NK-92 treated with Interleukin-12 subunit alpha and Interleukin-12 subunit beta, amount 100 ng/mL, for 24 hours (cell line): ENCODE measurements around the gene LETM1.

Source experiments
- DNase-seq: peaks from one replicate; lab custom pipeline; 2025; lab: John Stamatoyannopoulos, UW

Gene LETM1

DNA sequence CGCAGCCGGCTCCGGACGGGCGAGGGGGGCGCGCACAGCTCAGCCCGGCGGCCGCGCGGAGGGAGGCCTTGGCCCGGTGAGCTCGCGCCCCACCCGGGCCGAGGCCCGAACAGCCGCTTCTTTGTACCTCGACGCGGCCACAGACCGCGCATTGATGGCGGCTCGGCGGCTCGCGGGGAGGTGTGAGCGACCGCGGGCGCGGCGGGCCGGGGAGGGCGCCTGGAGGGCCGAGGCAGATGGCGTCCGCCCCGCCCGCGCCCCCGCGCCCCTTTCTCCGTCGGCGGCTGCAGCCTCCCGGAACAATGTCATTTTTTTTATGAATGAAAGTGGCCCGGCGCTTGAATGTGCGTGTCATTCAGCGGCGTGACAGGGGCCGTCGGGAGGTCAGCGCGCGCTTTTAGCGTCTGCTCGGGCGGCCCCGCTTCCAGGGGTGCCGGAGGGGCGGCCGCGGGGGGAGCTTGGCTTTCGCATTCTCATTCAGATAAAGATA, 61.1 kb downstream of the LETM1 start:
- no peak for DNase-seq

DNA sequence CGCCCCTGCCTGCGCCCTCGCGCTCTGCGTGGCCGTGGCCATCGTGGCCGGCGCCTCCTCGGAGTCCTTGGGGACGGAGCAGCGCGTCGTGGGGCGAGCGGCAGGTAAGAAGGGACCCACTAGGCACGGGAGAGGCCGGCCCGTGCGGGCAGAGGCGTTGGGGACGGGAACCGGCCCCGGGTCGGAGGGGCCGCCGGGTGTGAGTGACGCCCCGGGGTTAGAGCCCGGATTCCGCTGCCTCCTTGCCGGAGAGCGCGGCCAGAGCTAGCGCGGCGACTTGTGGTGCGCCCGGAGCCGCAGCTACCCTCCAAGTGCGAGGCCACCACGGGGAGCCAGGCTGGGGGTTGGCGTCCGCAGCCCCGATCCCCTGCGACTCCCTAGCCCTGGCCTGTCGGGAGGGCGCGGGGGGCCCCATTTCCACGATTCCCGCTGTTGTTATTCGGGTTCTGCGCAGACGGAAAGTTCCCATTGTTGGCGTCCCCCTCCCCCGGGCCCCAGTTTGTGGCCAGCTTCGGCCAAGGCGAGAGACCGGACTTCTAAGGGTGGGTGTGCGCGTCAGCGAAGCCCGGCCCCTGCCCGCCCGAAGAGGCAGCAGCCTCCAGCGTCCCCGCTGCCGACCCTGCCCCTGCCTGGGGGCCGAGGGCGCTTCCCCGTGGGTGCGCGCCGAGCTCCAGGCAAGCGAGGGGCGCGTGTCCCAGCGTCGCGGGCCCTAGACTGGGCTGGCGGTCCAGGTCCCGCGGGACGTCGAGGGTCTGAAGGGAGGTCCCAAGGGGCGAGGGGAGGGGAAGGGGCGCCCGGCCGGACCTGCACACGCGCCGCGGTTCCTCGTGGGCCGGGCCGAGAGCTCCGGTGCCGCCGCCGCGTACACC, 61.8 kb downstream of the LETM1 start:
- DNase-seq: no peak

DNA sequence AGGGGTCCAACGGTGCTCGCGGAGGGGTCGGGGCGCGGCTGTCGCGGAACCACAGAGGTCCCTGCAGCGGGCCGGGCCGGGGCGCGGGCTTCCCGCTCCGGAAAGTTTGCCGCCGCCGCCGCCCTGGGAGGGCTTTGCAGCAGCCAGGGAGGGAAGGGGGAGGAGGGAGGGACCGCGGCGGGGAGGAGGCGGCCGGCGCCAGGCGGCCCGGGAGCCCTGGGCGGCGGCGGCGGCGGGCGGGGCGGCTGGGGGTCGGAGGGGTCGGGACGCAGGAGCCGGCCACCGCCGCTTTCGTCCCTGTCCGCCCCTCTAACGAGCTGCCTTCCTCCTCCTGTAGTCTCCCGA, 62.5 kb downstream of the LETM1 start:
- no peak for DNase-seq

DNA sequence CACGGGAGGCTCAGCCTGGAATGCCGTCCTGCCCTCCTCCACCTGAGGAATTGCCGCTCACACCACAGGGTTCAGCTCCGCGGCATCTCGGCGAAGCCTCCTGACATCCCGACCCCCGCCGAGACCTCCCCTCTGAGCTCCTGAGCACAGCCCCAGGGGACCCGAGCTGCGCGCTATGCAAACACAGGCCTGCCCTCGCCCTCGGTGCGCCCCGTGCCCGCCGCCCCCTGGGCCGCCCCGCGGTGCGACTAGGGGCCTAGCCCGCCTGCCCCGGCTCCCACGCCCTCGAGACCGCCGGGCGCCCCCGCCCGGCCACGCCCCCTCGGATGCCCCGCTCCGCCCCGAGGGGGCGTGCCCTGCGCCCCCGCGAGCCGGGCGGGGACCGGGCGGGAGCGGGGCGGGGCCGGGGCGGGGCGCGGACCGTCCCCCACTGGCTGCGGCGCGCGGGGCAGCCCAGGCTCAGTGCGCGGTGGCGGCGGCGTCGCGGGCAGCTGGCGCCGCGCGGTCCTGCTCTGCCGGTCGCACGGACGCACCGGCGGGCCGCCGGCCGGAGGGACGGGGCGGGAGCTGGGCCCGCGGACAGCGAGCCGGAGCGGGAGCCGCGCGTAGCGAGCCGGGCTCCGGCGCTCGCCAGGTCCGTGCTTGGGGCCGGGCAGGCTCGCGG, 63.0 kb downstream of the LETM1 start, which contains the start of gene FGFR3:
FGFR3 (plus strand) TSS at position 462 of the 664 bp plus-strand sequence. CDS start 642 bp downstream, outside the sequence.
- DNase-seq: no peak

DNA sequence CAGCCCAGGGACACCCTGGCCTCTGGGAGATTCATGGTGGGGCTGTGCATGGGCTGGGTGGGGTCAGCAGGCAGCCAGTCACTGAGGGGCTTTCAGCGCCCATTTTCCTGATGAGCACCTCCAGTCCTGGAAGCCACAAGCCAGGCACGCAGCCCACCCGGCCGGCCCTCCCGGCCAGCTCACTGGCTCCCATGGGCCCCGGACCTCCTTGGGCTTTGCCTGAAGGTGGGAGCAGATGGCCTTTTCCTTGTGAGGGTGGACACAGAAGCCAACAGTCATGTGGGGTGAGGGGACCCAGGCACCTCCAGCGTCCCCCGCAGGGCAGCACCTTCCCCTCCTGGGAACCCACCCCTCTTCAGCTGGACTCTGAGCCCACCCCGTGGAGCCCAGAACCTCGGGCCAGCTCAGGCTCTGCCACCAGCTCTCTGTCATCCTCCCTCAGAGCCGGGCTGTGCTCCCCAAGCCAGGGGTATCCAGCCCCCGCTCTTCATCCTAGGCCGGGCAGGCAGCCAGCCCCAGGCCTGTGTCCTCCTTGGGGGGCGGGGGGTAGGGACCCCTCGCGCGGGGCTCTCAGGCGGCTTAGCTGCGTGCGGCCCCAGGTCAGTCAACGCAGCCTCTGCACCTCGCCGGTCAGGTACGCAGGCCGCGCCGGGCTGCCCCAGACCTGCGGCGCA, 63.7 kb downstream of the LETM1 start:
- DNase-seq: no peak

DNA sequence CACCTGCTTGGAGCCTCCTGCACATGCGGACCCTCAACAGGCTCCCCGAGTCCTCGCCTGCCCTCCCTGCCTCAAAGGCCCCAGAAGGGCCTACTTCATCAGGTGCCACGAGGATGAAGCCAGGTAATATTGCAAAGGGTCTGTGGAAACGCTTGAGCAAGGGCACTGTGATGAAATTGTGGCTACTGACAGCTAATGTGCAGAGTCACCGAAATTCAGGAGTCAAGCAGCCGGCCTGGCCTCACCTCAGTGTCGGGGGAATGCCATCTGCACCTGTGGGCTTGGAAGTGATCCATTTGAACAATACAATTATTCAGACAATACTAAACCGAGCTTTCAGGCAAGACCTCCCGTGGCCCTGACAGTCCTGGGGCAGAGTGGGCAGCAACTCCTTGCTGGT, 66.0 kb downstream of the LETM1 start:
- DNase-seq: no peak

DNA sequence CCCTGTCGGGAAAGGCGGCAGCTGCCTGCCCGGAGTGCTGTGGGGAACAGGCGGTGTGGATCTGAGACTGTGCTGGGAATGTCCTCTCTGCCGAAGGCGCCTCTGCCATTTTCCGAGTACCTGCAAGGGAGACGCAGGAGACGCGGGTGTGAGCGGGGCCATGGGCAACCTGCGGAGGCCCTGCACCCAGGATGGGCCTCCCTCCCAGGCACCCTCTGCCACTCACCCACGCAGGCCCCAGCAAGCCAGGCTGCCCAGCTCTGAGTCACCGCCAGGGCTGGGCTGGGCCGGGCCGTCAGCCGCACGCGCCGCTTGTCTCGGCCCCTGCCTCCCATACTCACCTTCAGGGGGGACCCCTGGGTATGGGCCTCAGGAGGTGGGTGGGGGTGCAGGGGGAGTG, 66.4 kb downstream of the LETM1 start:
- DNase-seq: no peak

DNA sequence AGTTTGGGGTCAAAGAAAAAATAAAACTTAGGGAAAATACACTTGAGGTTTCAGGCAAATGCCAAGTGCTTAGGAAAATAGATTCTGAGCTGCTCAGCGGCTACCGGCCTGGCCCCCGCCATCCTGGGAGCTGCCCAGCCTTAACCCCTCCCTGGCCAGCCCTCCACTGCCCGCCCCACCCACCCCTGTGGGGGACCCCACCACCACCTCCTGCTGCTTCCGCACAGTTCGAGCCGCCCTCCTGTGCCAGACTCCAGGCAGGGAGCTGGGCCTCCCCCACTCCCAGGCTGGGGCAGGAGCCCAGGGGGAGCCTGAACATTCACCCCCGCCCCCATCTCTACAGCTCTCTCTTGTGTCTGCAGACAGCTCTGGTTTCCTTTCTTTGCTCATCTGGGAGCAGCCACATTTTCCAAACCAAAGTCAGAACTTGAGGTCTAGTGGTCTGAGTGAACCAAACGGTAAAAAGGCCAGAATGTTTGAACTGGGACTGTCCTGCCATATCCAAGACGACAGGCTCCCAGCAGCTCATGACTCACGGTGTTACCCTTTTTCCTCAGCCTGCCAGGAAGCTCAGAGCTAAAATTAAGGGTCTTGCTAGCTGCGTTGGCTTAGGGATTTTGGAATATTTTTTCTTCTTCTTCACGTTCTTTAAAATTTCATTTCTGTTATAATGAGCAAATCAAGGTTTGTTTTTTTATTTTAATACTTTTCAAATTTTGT, 67.5 kb downstream of the LETM1 start:
- no peak for DNase-seq

DNA sequence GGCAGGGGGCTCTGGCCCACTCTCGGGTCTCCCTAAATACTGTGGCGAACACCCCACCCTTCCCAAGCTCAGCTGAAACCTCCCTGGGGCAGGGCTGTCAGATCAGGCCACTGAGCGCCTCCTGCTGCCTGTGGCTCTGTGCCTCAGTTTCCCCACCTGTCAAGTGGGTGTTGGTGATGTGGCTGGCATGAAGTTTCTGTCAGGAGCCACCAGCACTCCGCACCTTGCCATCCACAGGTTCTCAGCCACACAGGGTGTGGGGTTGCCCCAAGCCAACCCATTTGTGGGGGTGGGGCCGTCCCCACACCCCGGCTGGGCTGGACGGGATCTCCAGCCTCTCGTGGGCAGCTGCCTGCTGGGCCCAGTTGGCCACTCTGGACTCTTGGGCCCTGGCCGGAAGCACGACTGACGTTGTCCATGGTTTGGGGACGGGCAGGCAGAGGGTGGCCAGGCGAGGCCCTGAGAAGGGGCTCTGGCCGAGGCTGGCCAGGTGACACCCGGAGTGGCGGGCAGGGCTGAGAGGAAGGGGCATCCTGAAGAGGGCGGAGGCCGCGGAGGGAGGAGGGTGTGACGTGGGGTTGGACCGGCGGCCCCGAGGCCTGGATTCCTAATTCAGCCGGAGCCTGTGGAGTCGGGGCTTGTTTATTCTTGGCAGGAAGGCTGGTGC, 68.4 kb downstream of the LETM1 start:
- DNase-seq: no peak

DNA sequence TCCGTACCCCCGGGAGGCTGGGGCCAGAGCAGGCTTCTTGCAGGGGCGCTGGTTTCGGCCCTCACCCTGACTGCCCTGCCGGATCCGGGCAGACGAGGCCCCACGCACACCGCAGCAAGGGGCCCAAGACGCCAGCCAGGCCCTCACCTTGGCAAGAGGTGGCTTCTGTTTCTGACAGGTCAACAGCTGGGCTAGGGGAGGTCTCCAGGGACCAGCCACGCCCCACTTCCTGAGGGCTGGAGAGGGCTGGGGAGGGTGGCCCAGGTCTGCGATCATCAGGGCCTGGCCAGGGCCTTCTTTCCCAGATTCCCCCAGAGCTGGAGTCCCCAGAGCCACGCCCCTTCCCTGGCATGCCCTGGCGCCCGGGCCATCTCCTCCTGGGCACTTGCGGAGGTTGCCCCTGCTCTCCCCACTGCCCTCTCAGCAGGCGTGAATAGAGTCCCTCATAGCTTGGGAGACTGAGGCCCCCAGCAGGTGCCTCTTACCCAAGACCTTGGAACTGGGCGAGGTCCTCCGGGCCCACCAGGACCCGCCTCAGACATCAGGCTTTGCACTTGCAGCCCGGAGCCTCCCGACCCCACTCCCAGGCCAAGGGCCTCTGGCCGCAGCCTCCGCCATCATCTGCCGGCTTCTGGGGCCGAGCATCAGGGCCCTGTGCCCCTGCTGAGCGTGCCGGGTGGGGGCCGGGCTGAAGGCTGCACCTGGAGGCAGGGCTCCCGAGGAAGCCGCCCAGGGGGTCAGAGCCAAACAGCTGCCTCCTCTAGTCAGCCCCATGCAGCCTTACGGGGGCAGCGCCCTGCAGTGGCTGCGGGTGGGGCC, 69.2 kb downstream of the LETM1 start:
- no peak for DNase-seq

DNA sequence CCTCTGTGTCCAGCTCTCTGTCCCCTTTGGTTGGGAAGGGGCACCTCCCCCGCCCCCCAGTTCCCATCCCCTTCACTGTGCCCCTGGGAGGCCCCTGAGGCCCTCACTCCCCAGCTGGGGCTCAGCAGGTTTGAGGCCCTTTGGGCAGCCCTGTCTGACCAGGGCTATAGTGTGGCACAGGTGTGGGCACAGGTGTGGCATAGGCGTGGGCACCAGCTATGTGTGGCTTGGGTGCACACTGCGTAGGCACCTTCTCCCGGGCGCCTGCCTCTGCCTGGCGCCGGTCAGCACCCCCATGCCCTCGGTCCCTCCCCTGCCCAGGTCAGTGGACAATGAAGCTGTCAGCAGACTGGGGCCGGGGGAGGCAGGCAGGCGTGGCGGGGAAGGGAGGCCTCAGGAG, 70.4 kb downstream of the LETM1 start:
- no peak for DNase-seq

DNA sequence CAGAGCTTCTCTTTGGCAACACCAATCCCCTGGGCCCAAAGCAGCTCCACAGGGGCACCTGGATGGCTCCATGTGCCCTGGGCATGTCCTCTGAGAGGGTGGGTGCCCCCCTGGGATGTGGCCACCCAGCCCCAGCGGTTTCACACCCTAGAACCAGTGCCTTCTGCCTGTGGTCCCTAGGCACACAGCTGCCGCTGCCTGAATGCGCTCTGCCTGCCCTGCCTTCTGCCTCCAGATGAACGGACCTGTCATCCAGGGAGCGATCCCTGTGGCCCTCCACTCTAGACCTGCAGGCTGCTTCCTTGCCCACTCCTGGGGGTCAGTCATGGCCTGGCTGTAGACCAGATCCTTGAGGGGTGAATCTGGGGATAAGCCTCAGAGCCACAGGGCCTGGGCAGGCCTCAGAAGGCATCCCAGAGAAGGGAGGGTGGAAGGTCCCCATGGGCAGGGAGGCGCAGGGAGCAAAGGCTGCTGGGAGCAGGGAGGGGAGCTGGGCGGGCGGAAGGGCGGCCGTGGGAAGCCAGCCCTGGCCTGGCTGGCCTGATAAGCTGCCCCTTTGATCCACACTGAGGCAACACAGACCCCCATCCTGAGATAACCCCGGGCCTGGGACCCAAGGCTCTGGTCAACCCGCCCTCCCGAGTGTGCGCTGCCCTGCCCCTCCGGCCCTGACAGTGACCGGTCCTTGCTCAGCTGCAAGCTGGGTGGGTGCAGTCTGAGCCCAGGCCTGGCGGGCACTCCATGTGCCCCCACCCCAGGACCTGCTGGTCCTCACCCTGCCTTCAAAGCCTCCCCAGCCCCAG, 71.0 kb downstream of the LETM1 start:
- DNase-seq: no peak

DNA sequence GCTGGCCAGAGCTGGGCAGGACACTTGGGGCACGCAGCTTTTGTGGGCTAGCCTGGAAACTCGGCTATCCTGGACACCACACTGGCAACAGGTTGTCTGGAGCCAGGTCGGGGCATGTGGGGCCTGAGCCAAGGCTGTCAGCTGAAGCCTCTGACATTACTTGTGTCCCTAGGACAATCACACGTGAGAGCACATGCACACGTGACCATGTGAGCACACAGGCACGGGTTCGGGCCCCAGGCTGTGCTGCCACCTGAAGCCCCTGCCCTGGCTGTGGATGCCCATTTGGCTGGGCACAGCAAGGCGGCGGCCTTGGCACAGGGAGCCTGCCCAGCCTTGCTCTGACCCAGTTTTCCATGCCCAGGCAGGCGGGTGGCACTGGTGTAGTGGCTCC, 71.6 kb downstream of the LETM1 start:
- DNase-seq: no peak

DNA sequence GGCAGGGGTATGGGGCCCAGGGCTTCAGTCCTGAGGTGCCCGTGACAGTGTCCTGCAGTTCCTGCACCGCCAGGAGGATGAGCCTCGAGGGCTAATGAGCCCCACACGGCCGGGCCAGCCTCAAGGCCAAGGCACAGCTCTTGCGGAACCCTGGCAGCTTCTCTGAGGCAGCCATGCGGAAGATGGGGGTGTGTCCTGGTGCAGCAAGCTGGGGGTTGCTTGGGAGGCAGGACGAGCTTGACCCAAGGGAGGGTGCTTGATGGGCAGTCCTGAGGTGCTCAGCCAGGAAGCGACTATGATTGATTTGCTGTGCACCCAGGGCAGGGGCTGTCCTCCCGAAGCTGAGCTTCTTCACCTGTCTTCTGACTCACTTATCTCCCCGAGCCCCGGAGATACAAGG, 72.0 kb downstream of the LETM1 start:
- no peak for DNase-seq

DNA sequence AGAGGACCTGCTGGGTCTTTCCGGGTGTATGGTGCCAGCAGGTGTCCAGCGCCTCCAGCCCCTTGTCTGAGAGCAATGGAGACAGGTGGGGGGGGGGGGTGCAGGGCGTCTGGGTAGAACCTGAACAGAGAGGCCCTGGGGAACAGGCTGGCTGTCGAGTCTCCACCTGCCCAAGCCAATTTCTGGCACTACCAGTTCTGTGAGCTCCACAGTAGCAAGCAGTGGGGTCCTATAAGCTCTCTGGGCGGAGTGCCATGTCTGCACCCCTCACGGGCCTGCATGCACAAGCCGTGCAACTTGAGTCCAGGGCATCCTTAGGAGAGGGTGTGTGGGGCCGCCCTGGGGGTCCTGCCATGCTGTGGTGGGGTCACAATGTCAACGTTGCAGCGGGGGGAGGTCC, 72.9 kb downstream of the LETM1 start:
- no peak for DNase-seq

DNA sequence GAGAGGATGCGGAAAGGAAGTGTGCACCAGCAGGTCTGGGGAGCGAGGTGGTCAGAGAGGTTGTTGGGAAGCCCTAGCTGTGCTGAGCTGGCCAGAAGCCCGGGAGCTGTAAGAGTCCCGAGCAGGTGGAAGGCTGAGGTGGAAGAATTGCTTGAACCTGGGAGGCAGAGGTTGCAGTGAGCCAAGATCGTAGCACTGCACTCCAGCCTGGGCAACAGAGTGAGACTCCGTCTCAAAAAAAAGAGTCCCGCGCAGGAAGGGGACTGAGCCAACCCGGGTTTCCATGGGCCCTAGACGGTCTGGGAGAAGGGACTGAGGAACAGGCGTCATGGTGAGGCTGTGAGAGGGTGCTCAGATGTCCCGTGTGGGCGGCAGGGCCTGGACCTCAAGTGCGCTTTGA, 75.5 kb downstream of the LETM1 start:
- DNase-seq: no peak

DNA sequence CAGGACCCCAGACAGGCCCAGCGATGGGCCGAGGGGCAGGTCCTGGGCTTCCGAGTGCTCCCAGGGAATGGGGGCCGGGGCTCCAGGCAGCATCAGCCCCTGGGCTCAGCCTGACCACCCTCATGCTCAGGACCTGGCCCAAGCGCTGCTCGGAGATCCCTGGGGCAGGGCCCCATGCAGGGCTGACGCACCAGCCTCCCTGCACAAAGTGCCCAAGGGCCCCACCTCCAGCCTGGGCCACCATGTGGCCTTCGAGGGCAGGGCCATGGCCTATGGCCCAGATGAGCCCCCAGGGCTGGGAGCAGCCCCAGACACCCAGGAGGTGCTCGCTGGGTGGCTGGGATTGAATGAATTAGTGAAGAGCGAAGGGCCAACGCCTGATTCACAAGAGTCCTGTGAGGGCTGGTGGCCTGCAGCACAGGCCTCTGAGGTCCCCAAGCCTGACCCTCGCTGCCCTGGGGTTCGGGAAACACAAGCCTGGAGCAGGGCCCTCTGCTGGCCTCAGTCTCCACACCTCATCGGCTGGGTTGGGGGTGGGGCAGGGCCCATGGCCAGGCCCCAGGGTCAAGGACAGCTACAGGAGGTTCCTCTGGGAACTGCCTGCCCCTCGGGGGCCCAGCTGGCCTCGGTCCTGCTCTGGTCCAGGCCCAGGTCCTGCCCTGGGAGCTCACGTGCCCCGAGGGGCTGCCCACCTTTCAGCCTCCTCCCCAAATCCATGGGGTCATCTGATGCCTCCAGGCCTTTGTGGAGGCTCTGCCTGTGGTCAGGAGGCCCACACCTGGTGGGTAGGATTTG, 76.2 kb downstream of the LETM1 start:
- no peak for DNase-seq

DNA sequence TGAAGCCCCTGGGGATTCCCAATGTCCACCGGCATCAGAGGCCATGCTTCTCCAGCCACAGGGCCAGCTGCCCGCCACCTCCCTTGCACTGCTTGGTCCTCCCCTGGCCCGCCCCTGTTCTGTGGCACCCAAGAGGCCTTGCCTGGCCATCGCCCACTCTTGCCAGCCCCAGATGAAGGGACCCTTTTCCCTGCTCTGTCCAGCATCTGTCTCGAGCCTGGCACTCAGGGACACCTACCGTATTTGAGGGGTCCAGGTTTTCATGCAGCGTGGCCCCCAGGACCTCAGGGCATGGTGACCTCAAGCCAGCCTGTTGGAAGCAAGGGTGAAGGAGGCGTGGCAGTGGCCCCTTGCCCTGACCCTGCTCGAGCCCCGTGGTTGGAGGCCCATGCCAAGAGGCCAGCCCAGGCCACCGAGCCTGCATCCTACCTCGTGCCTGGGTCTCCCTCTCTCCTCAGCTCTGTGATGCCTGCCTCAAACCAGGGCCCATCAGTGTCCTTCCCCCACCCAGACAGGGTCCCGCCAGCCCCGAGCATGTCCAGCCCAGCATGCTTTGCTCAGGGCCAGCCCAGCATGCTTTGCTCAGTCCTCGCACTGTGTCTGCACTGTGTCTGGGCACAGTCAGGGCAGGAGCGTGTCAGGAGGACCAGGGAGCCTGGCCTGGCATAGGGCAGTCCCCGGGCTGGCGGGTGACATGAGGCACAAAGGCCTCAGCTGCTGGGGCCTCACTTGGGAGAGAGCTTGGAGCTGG, 77.1 kb downstream of the LETM1 start:
- no peak for DNase-seq
